SK-N-SH treated with all-trans-retinoic acid at 6 μM for 48 hours (cell line): ENCODE data around the gene ARID5A.

Experiments used
- ATAC-seq: fragments of 200-7000 bp; cut with Tn5 transposase; 3 replicates; pipeline ENCODE4 v1.9.1; 2020; ENCODE audit warnings: mild to moderate bottlenecking, moderate library complexity
- ARNTL ChIP-seq: fragments of 450-650 bp; formaldehyde crosslinking; IDR thresholded peaks from 2 replicates; pipeline ENCODE4 v1.5.0; 2020; ENCODE audit warnings: low read depth, mild to moderate bottlenecking, moderate library complexity, borderline replicate concordance
- CREB5 ChIP-seq: fragments of 250-450 bp; sonication (Bioruptor Pico); IDR thresholded peaks from 2 replicates; pipeline ENCODE4 v1.5.1; 2020; ENCODE audit warnings: low read depth, mild to moderate bottlenecking, moderate library complexity
- CSDC2 ChIP-seq: fragments of 250-450 bp; sonication (Bioruptor Pico); IDR thresholded peaks from 2 replicates; pipeline ENCODE4 v1.5.0; 2020; ENCODE audit warnings: mild to moderate bottlenecking, moderate library complexity
- CSRNP3 ChIP-seq: fragments of 250-450 bp; sonication (Bioruptor Pico); IDR thresholded peaks from 2 replicates; pipeline ENCODE4 v1.5.1; 2021; ENCODE audit warnings: mild to moderate bottlenecking, moderate library complexity
- ESRRG ChIP-seq: fragments of 250-450 bp; sonication (Bioruptor Pico); IDR thresholded peaks from 2 replicates; pipeline ENCODE4 v1.6.1; 2021; ENCODE audit warnings: mild to moderate bottlenecking
- GLIS3 ChIP-seq: fragments of 250-450 bp; sonication (Bioruptor Pico); IDR thresholded peaks from 2 replicates; pipeline ENCODE4 v1.5.0; 2020; ENCODE audit warnings: mild to moderate bottlenecking, moderate library complexity
- ISL1 ChIP-seq: fragments of 250-450 bp; sonication (Bioruptor Pico); IDR thresholded peaks from 2 replicates; pipeline ENCODE4 v2.1.2; 2022; ENCODE audit warnings: mild to moderate bottlenecking, moderate library complexity
- OSR1 ChIP-seq: fragments of 250-450 bp; sonication (Bioruptor Pico); IDR thresholded peaks from 2 replicates; pipeline ENCODE4 v1.8.0; 2022; ENCODE audit warnings: moderate library complexity, mild to moderate bottlenecking, inconsistent platforms
- PPARA ChIP-seq: fragments of 250-450 bp; sonication (Bioruptor Pico); IDR thresholded peaks from 2 replicates; pipeline ENCODE4 v1.5.0; 2020; ENCODE audit warnings: mild to moderate bottlenecking, borderline replicate concordance
- RARB ChIP-seq: fragments of 250-450 bp; sonication (Bioruptor Pico); IDR thresholded peaks from 2 replicates; pipeline ENCODE4 v1.8.0; 2021; ENCODE audit warnings: mild to moderate bottlenecking, moderate library complexity
- SNAI2 ChIP-seq: fragments of 250-450 bp; sonication (Bioruptor Pico); IDR thresholded peaks from 2 replicates; pipeline ENCODE4 v1.5.0; 2020; ENCODE audit warnings: mild to moderate bottlenecking, moderate library complexity
- TCF4 ChIP-seq: fragments of 250-450 bp; sonication (Bioruptor Pico); IDR thresholded peaks from 2 replicates; pipeline ENCODE4 v1.8.0; 2021; ENCODE audit warnings: mild to moderate bottlenecking, moderate library complexity, borderline replicate concordance
- TOX ChIP-seq: fragments of 250-450 bp; sonication (Bioruptor Pico); IDR thresholded peaks from 2 replicates; pipeline ENCODE4 v1.8.0; 2021; ENCODE audit warnings: mild to moderate bottlenecking, moderate library complexity, borderline replicate concordance
- ZC3H10 ChIP-seq: fragments of 250-450 bp; sonication (Bioruptor Pico); IDR thresholded peaks from 2 replicates; pipeline ENCODE4 v1.5.1; 2021; ENCODE audit warnings: mild to moderate bottlenecking, moderate library complexity
- ZFP3 ChIP-seq: fragments of 250-450 bp; sonication (Bioruptor Pico); IDR thresholded peaks from 2 replicates; pipeline ENCODE4 v1.5.0; 2020; ENCODE audit warnings: mild to moderate bottlenecking, moderate library complexity
- ZFP30 ChIP-seq: fragments of 450-650 bp; formaldehyde crosslinking; IDR thresholded peaks from 2 replicates; pipeline ENCODE4 v1.5.0; 2022; ENCODE audit warnings: mild to moderate bottlenecking, moderate library complexity
- ZNF565 ChIP-seq: fragments of 450-650 bp; formaldehyde crosslinking; conservative IDR thresholded peaks from 2 replicates; pipeline ENCODE4 v1.5.0; 2020; ENCODE audit warnings: low read depth, mild to moderate bottlenecking, moderate library complexity
- ZNF70 ChIP-seq: fragments of 450-650 bp; formaldehyde crosslinking; IDR thresholded peaks from 2 replicates; pipeline ENCODE4 v1.5.0; 2020; ENCODE audit warnings: mild to moderate bottlenecking, moderate library complexity
- ZNF8 ChIP-seq: fragments of 450-650 bp; formaldehyde crosslinking; IDR thresholded peaks from 2 replicates; pipeline ENCODE4 v1.5.0; 2020; ENCODE audit warnings: mild to moderate bottlenecking, moderate library complexity
- TF ChIP-seq, protein P1 (sequence below): fragments of 250-450 bp; sonication (Bioruptor Pico); IDR thresholded peaks from 2 replicates; pipeline ENCODE4 v1.8.0; 2021; ENCODE audit warnings: low read depth, mild to moderate bottlenecking, moderate library complexity, borderline replicate concordance
- TF ChIP-seq, protein P2 (sequence below): fragments of 250-450 bp; sonication (Bioruptor Pico); IDR thresholded peaks from 2 replicates; pipeline ENCODE4 v1.5.0; 2020; ENCODE audit warnings: mild to moderate bottlenecking, moderate library complexity

ARID5A gene

GRCh38 chr2:96542357-96542977 lies 5.9 kb downstream of the ARID5A start:
- no peak for ATAC-seq
- TF ChIP-seq RARB (CRISPR knock-in tag) (no peak), ZFP3 (CRISPR knock-in tag) (no peak), TCF4 (CRISPR knock-in tag) (no peak)
- TF ChIP-seq, protein P1, sequence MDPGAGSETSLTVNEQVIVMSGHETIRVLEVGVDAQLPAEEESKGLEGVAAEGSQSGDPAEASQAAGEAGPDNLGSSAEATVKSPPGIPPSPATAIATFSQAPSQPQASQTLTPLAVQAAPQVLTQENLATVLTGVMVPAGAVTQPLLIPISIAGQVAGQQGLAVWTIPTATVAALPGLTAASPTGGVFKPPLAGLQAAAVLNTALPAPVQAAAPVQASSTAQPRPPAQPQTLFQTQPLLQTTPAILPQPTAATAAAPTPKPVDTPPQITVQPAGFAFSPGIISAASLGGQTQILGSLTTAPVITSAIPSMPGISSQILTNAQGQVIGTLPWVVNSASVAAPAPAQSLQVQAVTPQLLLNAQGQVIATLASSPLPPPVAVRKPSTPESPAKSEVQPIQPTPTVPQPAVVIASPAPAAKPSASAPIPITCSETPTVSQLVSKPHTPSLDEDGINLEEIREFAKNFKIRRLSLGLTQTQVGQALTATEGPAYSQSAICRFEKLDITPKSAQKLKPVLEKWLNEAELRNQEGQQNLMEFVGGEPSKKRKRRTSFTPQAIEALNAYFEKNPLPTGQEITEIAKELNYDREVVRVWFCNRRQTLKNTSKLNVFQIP (CRISPR knock-in tag): no peak
- TF ChIP-seq, all 23 proteins: peak for 0

DNA sequence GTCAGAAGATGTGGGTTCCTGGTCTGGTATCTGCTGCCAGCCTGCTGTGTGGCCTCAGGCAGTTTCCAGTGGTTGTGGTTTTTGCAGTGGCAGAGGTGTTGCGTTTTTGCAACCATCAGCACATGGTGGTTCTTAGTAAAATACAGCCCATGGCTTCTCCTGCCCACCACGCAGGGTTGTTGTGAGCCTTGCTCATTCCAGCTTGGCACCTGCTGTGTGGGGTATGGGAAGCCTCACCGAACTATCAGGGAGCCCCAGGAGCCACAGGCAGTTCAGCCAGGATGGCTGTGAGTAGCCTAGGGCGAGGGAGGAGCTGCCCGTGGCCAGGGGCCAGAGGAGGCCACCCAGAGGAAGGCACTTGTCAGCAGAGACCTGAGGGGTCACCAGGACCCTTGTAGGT lies 9.8 kb downstream of the ARID5A start:
- TF ChIP-seq, protein P1 (CRISPR knock-in tag): no peak
- TF ChIP-seq, protein P2, sequence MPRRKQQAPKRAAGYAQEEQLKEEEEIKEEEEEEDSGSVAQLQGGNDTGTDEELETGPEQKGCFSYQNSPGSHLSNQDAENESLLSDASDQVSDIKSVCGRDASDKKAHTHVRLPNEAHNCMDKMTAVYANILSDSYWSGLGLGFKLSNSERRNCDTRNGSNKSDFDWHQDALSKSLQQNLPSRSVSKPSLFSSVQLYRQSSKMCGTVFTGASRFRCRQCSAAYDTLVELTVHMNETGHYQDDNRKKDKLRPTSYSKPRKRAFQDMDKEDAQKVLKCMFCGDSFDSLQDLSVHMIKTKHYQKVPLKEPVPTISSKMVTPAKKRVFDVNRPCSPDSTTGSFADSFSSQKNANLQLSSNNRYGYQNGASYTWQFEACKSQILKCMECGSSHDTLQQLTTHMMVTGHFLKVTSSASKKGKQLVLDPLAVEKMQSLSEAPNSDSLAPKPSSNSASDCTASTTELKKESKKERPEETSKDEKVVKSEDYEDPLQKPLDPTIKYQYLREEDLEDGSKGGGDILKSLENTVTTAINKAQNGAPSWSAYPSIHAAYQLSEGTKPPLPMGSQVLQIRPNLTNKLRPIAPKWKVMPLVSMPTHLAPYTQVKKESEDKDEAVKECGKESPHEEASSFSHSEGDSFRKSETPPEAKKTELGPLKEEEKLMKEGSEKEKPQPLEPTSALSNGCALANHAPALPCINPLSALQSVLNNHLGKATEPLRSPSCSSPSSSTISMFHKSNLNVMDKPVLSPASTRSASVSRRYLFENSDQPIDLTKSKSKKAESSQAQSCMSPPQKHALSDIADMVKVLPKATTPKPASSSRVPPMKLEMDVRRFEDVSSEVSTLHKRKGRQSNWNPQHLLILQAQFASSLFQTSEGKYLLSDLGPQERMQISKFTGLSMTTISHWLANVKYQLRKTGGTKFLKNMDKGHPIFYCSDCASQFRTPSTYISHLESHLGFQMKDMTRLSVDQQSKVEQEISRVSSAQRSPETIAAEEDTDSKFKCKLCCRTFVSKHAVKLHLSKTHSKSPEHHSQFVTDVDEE (CRISPR knock-in tag): no peak
- TF ChIP-seq ZNF70: no peak
- no peak for TF ChIP-seq RARB (CRISPR knock-in tag)
- TF ChIP-seq CSDC2: no peak
- no peak for TF ChIP-seq GLIS3 (CRISPR knock-in tag)
- no peak for TF ChIP-seq ZFP3 (CRISPR knock-in tag)
- no peak for TF ChIP-seq ARNTL (CRISPR knock-in tag)
- no peak for TF ChIP-seq CSRNP3 (CRISPR knock-in tag)
- TF ChIP-seq TCF4 (CRISPR knock-in tag): no peak
- TF ChIP-seq ESRRG: no peak
- no peak for TF ChIP-seq ZFP30
- no peak for TF ChIP-seq ZNF8 (CRISPR knock-in tag)
- no peak for TF ChIP-seq ZNF565 (CRISPR knock-in tag)
- no peak for TF ChIP-seq OSR1 (CRISPR knock-in tag)
- TF ChIP-seq ZC3H10: no peak
- no peak for TF ChIP-seq ISL1 (CRISPR knock-in tag)
- no peak for TF ChIP-seq PPARA (CRISPR knock-in tag)
- no peak for TF ChIP-seq SNAI2 (CRISPR knock-in tag)
- TF ChIP-seq CREB5 (CRISPR knock-in tag): no peak
- ATAC-seq: no peak

DNA sequence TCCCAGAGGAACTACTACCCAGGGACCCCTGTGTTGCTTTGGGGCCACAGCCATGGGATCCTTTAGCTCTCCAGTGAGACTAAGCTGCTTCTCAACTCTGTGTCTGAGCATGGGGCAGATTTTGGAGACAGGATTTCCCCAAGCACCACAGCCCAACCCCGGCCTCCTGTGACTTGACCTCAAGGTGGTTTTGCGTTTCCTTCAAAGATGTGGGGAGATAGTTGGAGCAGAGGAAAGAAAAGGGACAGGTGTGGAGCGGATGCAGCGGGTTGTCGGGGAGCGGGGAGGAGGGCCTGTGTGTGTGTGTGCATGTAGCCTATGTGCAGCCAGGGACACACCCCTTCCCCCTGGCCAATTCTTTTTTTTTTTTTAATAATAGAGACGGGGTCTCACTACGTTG lies 10.2 kb downstream of the ARID5A start:
- TF ChIP-seq, protein P2 (CRISPR knock-in tag): no peak
- TF ChIP-seq ZNF565 (CRISPR knock-in tag) (no peak), TOX (no peak), CREB5 (CRISPR knock-in tag) (no peak), ZC3H10 (no peak), SNAI2 (CRISPR knock-in tag) (no peak), OSR1 (CRISPR knock-in tag) (no peak), ARNTL (CRISPR knock-in tag) (no peak), ZFP30 (no peak), CSDC2 (no peak), TCF4 (CRISPR knock-in tag) (no peak), ZFP3 (CRISPR knock-in tag) (no peak)
- TF ChIP-seq, all 23 proteins: peak for 0
- ATAC-seq: no peak
